Keratinocyte (primary cell): Measurements from ENCODE around the gene SHC3.

Source experiments
- CTCF ChIP-seq, 3 experiments: IDR thresholded peaks in 1 of 3; conservative IDR thresholded peaks in 1 of 3; optimal IDR thresholded peaks in 1 of 3; 2 replicates in 2 of 3; 3 replicates in 1 of 3; pipeline versions ENCODE3 to v1.5.1; 2011; ENCODE audit warnings: low read length in 3 of 3, mild to moderate bottlenecking in 3 of 3, moderate library complexity in 2 of 3, control low read depth in 1 of 3, inconsistent platforms in 1 of 3; ENCODE audit not compliant: insufficient read depth in 2 of 3; ENCODE audit errors: extremely low read depth in 1 of 3
- EZH2 ChIP-seq: IDR thresholded peaks from one replicate; pipeline ENCODE4 v1.6.1; 2012; ENCODE audit warnings: inconsistent platforms, mild to moderate bottlenecking, low read length, moderate library complexity

GRCh38 chr9:89059925-89060506 is 118.6 kb downstream of the SHC3 start:
- no peak for TF ChIP-seq CTCF (optimal IDR thresholded peaks at IDR 0.05 in 1 of 3, IDR thresholded peaks at IDR 0.05 in 1 of 3, conservative IDR thresholded peaks at IDR 0.05 in 1 of 3; ENCODE audit: extremely low read depth in 1 of 3, insufficient read depth in 2 of 3, low read length in 3 of 3)
- no peak for TF ChIP-seq EZH2
